Astrocyte of the cerebellum (primary cell): Measurements from ENCODE around the gene MED31.

Experiments
- DNase-seq: peaks from one replicate; pipeline ENCODE4 v3.0.0-alpha.2; 2011; ENCODE audit warnings: low read depth
- H3K4me3 ChIP-seq: 2 replicates; pipeline ENCODE4 v1.5.1; 2011; ENCODE audit warnings: mild to moderate bottlenecking, low read depth, low read length, moderate library complexity
- in situ Hi-C: cut with HindIII; loops from 2 replicates; pipeline ENCODE4 v1.10.0; 2017; ENCODE audit warnings: low sequenced_read_pairs
- TF ChIP-seq, protein P1 (sequence below): IDR thresholded peaks from 2 replicates; pipeline ENCODE4 v1.5.1; 2012; ENCODE audit warnings: low read length, low read depth, moderate library complexity, mild to moderate bottlenecking; ENCODE audit errors: missing control alignments

MED31 gene

DNA sequence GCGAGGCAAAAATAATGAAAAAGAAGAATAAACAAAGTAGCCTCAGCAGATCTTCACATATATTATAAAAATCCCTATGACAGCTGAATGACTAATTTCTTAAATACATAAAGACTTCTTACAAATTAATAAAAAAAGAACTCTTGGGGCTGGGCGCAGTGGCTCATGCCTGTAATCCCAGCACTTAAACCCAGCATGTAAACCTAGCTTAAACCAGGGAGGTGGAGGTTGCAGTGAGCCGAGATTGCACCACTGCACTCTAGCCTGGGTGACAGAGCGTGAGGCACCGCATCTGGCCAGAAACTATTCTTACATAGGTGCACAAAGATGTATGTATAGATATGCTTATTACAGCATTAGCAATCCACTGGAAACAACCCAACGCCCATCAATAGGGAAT, 27.8 kb upstream of the MED31 start:
- DNase-seq, result no peak
- H3K4me3 ChIP-seq, result no peak overlapping the region
- TF ChIP-seq, protein P1, sequence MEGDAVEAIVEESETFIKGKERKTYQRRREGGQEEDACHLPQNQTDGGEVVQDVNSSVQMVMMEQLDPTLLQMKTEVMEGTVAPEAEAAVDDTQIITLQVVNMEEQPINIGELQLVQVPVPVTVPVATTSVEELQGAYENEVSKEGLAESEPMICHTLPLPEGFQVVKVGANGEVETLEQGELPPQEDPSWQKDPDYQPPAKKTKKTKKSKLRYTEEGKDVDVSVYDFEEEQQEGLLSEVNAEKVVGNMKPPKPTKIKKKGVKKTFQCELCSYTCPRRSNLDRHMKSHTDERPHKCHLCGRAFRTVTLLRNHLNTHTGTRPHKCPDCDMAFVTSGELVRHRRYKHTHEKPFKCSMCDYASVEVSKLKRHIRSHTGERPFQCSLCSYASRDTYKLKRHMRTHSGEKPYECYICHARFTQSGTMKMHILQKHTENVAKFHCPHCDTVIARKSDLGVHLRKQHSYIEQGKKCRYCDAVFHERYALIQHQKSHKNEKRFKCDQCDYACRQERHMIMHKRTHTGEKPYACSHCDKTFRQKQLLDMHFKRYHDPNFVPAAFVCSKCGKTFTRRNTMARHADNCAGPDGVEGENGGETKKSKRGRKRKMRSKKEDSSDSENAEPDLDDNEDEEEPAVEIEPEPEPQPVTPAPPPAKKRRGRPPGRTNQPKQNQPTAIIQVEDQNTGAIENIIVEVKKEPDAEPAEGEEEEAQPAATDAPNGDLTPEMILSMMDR, result no peak
- in situ Hi-C loops, result loop anchor here (25.0 kb wide), 1 partner anchor 183 kb away; no protein-coding TSS in a partner anchor

DNA sequence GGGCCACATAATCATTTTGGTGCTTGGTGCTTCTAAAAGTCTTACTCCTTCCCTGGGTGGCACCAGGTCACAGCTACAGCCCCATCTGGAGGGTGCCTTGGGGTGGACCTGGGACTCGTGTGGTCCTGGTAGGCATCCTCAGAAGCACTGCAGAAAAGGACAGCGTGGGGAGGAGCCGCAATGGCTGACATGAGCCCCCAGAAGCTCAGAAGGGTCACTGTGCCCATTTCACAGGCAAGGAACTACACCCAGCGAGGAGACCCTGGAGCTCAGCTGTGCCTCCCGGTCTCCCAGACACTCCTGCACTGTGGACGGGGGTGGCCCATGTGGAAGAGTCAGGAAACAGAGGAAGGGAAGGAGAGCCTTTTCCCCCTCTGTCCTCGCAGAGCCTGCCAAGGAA, 26.5 kb upstream of the MED31 start:
- in situ Hi-C loops, result loop anchor here (25.0 kb wide), 1 partner anchor 184 kb away; no protein-coding TSS in a partner anchor
- no peak overlapping the region for H3K4me3 ChIP-seq
- no peak for DNase-seq
- TF ChIP-seq, protein P1, result no peak

DNA sequence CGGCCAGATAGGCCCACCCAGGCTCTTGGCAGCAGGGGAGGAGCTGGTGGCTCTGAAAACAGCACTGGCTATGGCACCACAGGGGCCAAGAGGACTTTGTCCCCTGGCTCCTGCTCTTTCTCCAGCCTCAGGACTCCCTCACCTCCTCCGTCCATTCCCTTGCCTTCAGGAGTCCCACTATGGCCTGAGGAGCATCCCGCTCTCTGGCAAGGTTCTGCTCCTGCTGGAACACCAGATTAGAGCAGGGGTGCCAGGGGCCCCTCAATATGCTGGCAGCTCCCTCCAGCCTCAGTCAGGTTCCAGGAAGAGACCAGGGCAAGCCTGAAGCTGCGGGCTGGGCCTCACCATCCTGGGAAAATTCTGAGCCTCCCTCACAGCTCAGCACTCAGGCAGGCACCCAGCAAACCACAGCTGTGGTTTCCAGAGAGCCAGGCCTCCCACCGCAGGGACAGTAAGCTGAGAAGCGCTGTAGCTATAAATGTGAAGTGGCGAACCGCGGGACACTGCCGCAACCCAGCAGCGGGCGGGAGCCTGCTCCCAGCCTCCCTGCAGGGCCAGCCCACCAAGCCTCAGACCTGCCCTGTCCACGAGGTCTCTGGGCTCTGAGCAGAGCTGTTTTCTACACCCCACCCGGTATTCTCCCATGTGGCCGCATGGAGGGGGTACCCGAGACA, 25.9 kb upstream of the MED31 start:
- H3K4me3 ChIP-seq, result no peak overlapping the region
- in situ Hi-C loops, result loop anchor here (25.0 kb wide), 1 partner anchor 185 kb away; no protein-coding TSS in a partner anchor
- no peak for DNase-seq
- TF ChIP-seq, protein P1, result no peak

DNA sequence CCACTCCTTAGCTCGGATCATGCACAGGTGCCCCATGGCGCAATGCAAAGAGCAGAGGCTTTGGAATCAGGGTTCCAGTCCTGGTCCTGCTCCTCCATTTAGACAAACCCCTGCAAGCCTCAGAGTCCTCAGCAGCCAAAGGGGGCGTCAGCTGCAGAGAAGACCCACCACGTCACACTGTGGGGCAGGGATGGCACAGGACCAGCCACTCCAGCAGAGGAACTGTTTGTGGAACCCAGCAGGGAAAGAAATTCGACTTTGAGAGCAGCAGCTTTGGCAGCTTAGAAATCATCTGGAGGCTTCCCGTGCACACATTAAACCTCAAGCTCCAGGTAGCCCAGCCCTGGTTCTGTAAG, 25.4 kb upstream of the MED31 start:
- H3K4me3 ChIP-seq, result no peak overlapping the region
- TF ChIP-seq, protein P1, result no peak
- in situ Hi-C loops, result loop anchor here (25.0 kb wide), 1 partner anchor 186 kb away; no protein-coding TSS in a partner anchor
- no peak for DNase-seq

DNA sequence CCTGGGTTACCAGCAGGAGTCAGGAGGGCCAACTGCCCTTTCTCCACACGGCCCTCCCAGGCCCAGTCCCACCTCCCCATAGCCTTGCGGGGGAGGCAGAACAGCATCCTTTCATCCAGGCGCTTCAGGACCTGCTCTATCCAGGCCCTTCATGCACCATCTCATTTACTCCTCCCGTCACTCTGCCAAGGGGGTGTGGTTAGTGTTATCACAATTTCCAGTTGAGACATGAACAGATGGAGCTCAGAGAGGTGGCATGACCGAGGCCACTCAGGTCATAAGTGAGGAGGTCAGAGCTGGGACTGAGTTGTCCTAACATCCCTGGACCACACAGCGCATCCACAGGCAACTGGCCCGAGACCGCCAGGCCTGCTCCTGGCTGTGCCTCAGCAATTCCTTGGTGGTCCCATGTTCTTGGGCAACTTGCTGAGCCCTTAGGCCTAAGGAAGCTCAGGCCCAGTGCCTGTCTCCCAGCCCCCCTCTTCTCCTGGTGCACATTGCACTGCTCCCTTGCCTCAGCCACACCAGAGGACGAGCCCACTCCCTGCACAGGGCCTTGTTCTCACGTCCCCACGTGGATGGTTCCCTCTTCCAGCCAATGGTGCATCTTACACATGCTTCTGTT, 23.9 kb upstream of the MED31 start:
- in situ Hi-C loops, result loop anchor here (25.0 kb wide), 1 partner anchor 187 kb away; no protein-coding TSS in a partner anchor
- no peak for DNase-seq
- TF ChIP-seq, protein P1, result no peak
- H3K4me3 ChIP-seq, result no peak overlapping the region

DNA sequence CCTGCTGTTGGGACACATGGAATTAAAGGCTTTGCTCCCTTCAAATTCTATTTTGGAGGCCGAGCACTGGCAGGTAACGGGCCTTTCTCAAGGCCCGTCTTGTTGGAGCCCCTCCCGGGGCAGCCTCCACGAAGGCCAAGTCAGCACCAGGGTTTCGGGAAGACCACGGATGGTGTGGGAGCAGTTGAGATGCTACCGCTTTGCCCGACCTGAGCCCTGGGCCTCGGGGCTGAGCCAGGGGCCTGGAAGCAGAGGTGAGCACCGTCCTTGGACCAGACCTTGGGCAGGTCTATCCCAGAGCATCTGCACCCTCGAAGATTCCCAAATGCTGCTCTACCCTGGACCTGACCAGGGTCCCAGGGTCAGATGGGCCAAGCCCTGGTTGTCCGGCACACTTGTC, 23.2 kb upstream of the MED31 start:
- no peak for DNase-seq
- H3K4me3 ChIP-seq, result no peak overlapping the region
- in situ Hi-C loops, result no loop called here
- TF ChIP-seq, protein P1, result no peak
